GM23248 (cell line): ENCODE measurements around the gene ICAM5. TPM values are rescaled to one million over a fixed set of nuclear protein-coding genes. Genes with fewer than 3 reads are reported as not detected.

Experiments used
- DNase-seq: peaks from one replicate; pipeline ENCODE4 v3.0.0-alpha.2; 2015
- H2AFZ ChIP-seq: fragments of 200-600 bp; sonication (generic); 2 replicates; pipeline ENCODE4 v1.6.1; 2016; ENCODE audit warnings: antibody characterized with exemption
- H3F3A ChIP-seq: fragments of 200-600 bp; sonication (generic); 2 replicates; pipeline ENCODE4 v1.6.1; 2016; ENCODE audit warnings: mild to moderate bottlenecking, antibody characterized with exemption, mixed run types; ENCODE audit not compliant: insufficient read depth
- H3K27ac ChIP-seq: fragments of 200-600 bp; sonication (generic); 2 replicates; pipeline ENCODE4 v1.5.1; 2016; ENCODE audit warnings: mild to moderate bottlenecking
- H3K27me3 ChIP-seq: fragments of 200-600 bp; sonication (generic); replicated peaks from 2 replicates; pipeline ENCODE4 v1.6.1; 2016; ENCODE audit warnings: mild to moderate bottlenecking; ENCODE audit not compliant: insufficient read depth
- H3K36me3 ChIP-seq: fragments of 200-600 bp; sonication (generic); 2 replicates; pipeline ENCODE4 v1.6.1; 2016; ENCODE audit warnings: low read depth, mild to moderate bottlenecking
- H3K4me1 ChIP-seq: fragments of 200-600 bp; sonication (generic); 2 replicates; pipeline ENCODE4 v1.6.1; 2016; ENCODE audit warnings: mild to moderate bottlenecking; ENCODE audit not compliant: insufficient read depth
- H3K4me2 ChIP-seq: fragments of 200-600 bp; sonication (generic); one replicate; pipeline ENCODE4 v1.6.1; 2016; ENCODE audit warnings: mild to moderate bottlenecking; ENCODE audit not compliant: unreplicated experiment
- H3K4me3 ChIP-seq: fragments of 200-600 bp; sonication (generic); 2 replicates; pipeline ENCODE4 v1.5.1; 2016; ENCODE audit warnings: mild to moderate bottlenecking
- H3K79me2 ChIP-seq: fragments of 200-600 bp; sonication (generic); 2 replicates; pipeline ENCODE4 v1.6.1; 2016; ENCODE audit warnings: mild to moderate bottlenecking; ENCODE audit not compliant: insufficient read depth
- H3K9ac ChIP-seq: fragments of 200-600 bp; sonication (generic); 2 replicates; pipeline ENCODE4 v1.6.1; 2016; ENCODE audit warnings: mild to moderate bottlenecking
- H3K9me2 ChIP-seq: fragments of 200-600 bp; sonication (generic); 2 replicates; pipeline ENCODE4 v1.6.1; 2016; ENCODE audit warnings: mixed run types, mild to moderate bottlenecking, moderate library complexity; ENCODE audit not compliant: insufficient read depth
- H3K9me3 ChIP-seq: fragments of 200-600 bp; sonication (generic); one replicate; pipeline ENCODE4 v1.6.1; 2017; ENCODE audit warnings: low read depth
- H4K20me1 ChIP-seq: fragments of 200-600 bp; sonication (generic); 2 replicates; pipeline ENCODE4 v1.6.0; 2016; ENCODE audit not compliant: insufficient read depth
- EZH2 ChIP-seq: fragments of 200-600 bp; sonication (generic); IDR thresholded peaks from 2 replicates; pipeline ENCODE4 v1.6.1; 2018; ENCODE audit warnings: antibody characterized with exemption, mild to moderate bottlenecking; ENCODE audit not compliant: insufficient read depth, poor library complexity, severe bottlenecking
- EZH2phosphoT487 ChIP-seq: fragments of 200-600 bp; sonication (generic); IDR thresholded peaks from 2 replicates; pipeline ENCODE4 v1.6.1; 2018; ENCODE audit warnings: antibody characterized with exemption, moderate library complexity, mild to moderate bottlenecking, low read depth; ENCODE audit not compliant: insufficient read depth
- WGBS, 2 experiments: methylation state at CpG; one replicate each; pipeline ENCODE4 v1.1.6; 2015 to 2017; ENCODE audit warnings: low lambda C conversion rate in 2 of 2, low coverage in 1 of 2; ENCODE audit errors: missing lambda C conversion rate in 2 of 2; 5-methylcytosine and 5-hydroxymethylcytosine counted together
- in situ Hi-C: fragments of 300-500 bp; cut with MboI; formaldehyde crosslinking; loops from 2 replicates; pipeline ENCODE4 v1.15.0; 2020
- polyA plus RNA-seq: library from polyadenylated mRNA; unstranded; fragments of >200 nt; fragmentation: Nextera tagmentation; extraction: Ambion mirVana; gene quantifications from 2 replicates; pipeline ENCODE4 v1.2.1, GENCODE V29; 2016
- total RNA-seq: library from RNA; depleted of rRNA; stranded (reverse); fragments of >200 nt; shearing (Covaris generic); gene quantifications from 2 replicates; pipeline ENCODE4 v1.2.3, GENCODE V29; 2014

The ICAM5 gene
- total and polyA plus RNA-seq, 2 experiments from 2014 or later = 9.8 to 48.7 TPM

DNA sequence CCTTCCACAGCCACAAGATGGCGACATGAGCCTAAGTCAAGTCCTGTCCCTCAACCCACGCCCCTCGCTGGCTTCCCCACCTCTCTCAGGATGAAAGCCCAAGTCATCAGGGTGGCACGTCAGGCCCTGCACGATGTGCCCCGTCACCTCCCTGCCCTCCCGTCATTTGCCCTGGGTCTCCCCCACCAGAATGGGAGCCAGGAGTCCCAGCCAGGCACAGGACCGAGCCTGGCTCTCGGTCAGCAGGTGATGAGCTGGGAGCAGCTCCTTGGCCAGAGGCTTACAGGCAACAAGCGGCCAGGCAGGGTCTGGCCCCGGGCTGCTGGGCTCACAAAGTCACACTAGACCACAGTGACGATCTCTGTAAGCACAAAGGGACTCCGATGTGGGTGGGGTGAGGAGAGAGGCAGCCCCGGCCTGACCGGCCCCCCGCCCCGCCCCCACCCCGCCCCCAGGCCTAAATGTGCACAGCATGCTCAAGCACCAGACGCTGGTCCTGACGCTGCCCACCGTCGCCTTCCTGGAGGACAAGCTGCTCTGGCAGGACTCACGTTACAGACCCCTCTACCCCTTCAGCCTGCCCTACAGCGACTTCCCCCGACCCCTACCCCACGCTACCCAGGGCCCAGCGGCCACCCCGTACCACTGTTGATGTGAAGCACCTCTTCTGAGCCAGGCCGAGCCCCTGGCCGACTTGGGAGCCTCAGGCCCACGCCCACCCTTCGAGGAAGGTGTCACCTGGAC lies 30.4 kb upstream of the ICAM5 start:
- no peak overlapping the region for H3K27ac ChIP-seq
- no peaks in the 10 kb centered on the region; the same call in none of the 2 replicates for H3K36me3 ChIP-seq
- no peaks in the 10 kb centered on the region for H3K4me1 ChIP-seq
- no peak overlapping the region for H3K4me2 ChIP-seq
- H4K20me1 ChIP-seq = no peaks in the 10 kb centered on the region
- DNase-seq = peak; percentile 84
- H3K4me3 ChIP-seq = no peak overlapping the region
- WGBS, 2 experiments = 61 to 63% methylated on average over 20 to 32 of the region's 32 CpGs
- no peaks in the 10 kb centered on the region for H3K9me3 ChIP-seq
- 0 out of 2 replicates have a peak, but pooled peaks cover under 1% of the 10 kb centered on the region for H3K79me2 ChIP-seq
- no peaks in the 10 kb centered on the region for H3K27me3 ChIP-seq
- H3K9ac ChIP-seq = no peak overlapping the region
- TF ChIP-seq EZH2phosphoT487 (no peak), EZH2 (no peak)
- in situ Hi-C loops = no loop called here
- H3F3A ChIP-seq = no peaks in the 10 kb centered on the region
- H3K9me2 ChIP-seq = no peaks in the 10 kb centered on the region
- H2AFZ ChIP-seq = no peak overlapping the region

DNA sequence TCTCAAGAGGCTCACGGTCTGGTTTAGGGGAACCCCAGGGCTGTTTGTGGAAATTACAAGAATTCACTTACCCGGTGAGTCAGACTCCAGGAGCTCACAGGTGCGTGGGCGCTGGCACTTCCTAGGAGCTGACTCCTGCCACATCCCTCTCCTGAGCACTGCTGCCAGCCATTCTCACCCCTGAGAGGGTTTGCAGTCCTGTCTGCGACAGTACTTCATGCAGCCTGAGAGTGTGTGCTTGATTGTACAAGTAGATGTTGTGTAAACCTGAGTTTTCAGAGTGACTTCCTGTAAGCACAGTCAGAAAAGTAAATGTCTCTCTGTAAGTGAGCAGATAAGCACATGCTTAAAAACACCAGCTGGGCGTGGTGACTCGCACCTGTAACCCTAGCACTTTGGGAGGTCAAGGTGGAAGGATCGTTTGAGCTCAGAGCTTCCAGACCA lies 29.6 kb upstream of the ICAM5 start:
- DNase-seq = peak; percentile 31
- H3K9me3 ChIP-seq = no peaks in the 10 kb centered on the region
- H3K4me2 ChIP-seq = no peak overlapping the region
- no peaks in the 10 kb centered on the region for H3K79me2 ChIP-seq
- H3K27me3 ChIP-seq = no peaks in the 10 kb centered on the region
- H2AFZ ChIP-seq = no peak overlapping the region
- no peak overlapping the region for H3K4me3 ChIP-seq
- no peaks in the 10 kb centered on the region for H3K4me1 ChIP-seq
- no peaks in the 10 kb centered on the region for H4K20me1 ChIP-seq
- WGBS, 2 experiments = 72 to 79% methylated on average over 8 of the region's 8 CpGs
- H3K36me3 ChIP-seq = no peaks in the 10 kb centered on the region; the same call in none of the 2 replicates
- H3K9ac ChIP-seq = no peak overlapping the region
- no peaks in the 10 kb centered on the region for H3F3A ChIP-seq
- no peaks in the 10 kb centered on the region for H3K9me2 ChIP-seq
- in situ Hi-C loops = no loop called here
- H3K27ac ChIP-seq = no peak overlapping the region
- TF ChIP-seq EZH2phosphoT487 (no peak), EZH2 (no peak)

DNA sequence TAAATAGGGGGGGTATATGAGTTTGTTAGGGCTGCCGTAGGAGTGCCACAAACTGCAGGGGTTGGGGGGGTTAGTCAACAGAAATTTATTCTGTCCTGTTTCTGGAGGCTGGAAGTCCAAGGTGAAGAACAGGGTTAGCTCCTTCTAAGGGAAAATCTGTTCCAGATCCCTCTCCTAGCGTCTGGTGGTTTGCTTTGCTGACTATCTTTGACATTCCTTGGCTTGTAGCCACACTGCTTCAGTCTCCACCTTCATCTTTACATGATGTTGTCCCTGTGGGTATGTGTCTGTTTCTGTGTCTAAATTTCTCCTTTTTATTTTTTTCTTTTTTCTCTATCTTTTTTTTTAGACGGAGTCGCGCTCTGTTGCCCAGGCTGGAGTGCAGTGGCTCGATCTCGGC lies 27.0 kb upstream of the ICAM5 start:
- no peak overlapping the region for H3K27ac ChIP-seq
- no peaks in the 10 kb centered on the region; the same call in none of the 2 replicates for H3K36me3 ChIP-seq
- no peaks in the 10 kb centered on the region for H3K9me3 ChIP-seq
- in situ Hi-C loops = no loop called here
- H3F3A ChIP-seq = no peaks in the 10 kb centered on the region
- WGBS, 2 experiments = 71 to 73% methylated on average over 7 of the region's 7 CpGs
- no peak overlapping the region for H3K4me2 ChIP-seq
- no peaks in the 10 kb centered on the region for H3K27me3 ChIP-seq
- H2AFZ ChIP-seq = no peak overlapping the region
- DNase-seq = peak; percentile 40
- no peaks in the 10 kb centered on the region for H3K79me2 ChIP-seq
- no peak overlapping the region for H3K9ac ChIP-seq
- H3K9me2 ChIP-seq = no peaks in the 10 kb centered on the region
- H3K4me1 ChIP-seq = no peaks in the 10 kb centered on the region
- H3K4me3 ChIP-seq = no peak overlapping the region
- no peaks in the 10 kb centered on the region for H4K20me1 ChIP-seq
- TF ChIP-seq EZH2phosphoT487 = no peak
- no peak for TF ChIP-seq EZH2

DNA sequence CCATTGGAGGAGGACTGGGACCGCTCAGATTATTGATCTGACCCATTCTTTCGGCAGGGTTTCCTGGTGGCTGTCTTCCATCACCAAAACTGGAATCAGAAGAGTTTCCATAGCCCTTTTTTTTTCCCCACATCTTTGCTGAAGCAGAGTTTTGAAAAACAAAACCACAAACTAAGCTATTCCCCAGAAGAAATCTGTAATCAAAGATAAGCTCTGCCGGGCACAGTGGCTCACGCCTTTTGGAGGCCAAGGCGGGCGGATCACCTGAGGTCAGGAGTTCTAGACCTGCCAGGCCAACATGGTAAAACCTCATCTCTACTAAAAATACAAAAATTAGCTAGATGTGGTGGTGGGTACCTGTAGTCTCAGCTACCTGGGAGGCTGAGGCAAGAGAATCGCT lies 23.0 kb upstream of the ICAM5 start:
- Histone ChIP-seq H3K79me2 (no peaks in the 10 kb centered on the region), H3K9me2 (no peaks in the 10 kb centered on the region), H3K27ac (no peak overlapping the region), H3K36me3 (no peaks in the 10 kb centered on the region), H3K9ac (no peak overlapping the region), H3K9me3 (no peaks in the 10 kb centered on the region), H2AFZ (no peak overlapping the region), H3K27me3 (no peaks in the 10 kb centered on the region), H3K4me1 (no peaks in the 10 kb centered on the region), H3F3A (no peaks in the 10 kb centered on the region), H4K20me1 (no peaks in the 10 kb centered on the region), H3K4me3 (no peak overlapping the region), H3K4me2 (no peak overlapping the region)
- in situ Hi-C loops = no loop called here
- TF ChIP-seq EZH2 (no peak), EZH2phosphoT487 (no peak)
- 81 to 82% methylated on average over 7 of the region's 7 CpGs for WGBS, 2 experiments
- no peak for DNase-seq
